Measurements from ENCODE around the gene SLC38A11. TPM values are rescaled to one million over a fixed set of nuclear protein-coding genes. Genes with fewer than 3 reads are reported as not detected.
"Not testable (repeated sequence)": the region's sequence is repeated elsewhere in the genome, so short reads cannot be mapped to it uniquely, and the experiment has no call there.

SLC38A11 gene
- total and polyA plus RNA-seq, 7 donors, result 0.07 to 1.6 (median 0.52) TPM

DNA sequence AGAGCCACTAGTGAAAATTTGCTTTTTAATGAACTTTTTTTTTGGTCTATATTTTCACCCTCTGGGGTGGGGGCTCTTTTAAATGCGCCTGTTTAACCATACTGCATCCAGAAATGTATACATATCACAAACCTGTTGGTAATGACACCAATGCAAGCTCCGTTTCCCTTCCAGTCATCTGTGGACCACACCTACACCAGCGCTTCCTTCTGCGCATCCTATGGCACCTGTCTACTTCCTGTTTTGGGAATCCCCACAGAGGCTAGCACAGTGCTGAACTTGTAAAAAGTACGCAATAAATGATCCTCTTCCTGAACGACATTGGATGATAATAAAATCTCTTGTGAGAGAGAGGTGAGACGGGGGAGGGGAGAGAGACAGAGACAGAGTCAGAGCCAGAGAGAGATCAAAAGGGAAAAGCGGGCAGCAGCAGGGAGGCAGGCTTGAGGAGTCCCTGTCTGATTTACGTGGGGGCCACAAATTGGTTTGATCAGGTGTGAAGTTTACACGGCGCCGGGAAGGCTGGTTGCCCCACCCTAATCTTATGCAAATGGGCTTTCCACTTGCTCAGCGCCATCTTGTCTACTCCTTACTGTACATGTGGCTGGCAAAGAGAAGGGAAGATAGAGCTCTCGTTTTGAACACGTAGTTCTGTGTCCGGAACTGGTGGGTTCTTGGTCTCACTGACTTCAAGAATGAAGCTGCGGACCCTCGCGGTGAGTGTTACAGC lies 38.1 kb upstream of the SLC38A11 start:
- Histone ChIP-seq H3K36me3 (ENCODE audit: insufficient read depth in 1 of 2, low read depth in 1 of 2) (no peaks in the 10 kb centered on the region), H3K4me1 (no peaks in the 10 kb centered on the region), H3K27me3 (ENCODE audit: insufficient read depth in 3 of 3, low read length in 2 of 3) (no peaks in the 10 kb centered on the region), H3K4me3 (no peak overlapping the region), H3K9me3 (no peaks in the 10 kb centered on the region), H3K27ac (no peak overlapping the region)
- ATAC-seq (no peak), DNase-seq (no peak)
- TF ChIP-seq, protein P1, sequence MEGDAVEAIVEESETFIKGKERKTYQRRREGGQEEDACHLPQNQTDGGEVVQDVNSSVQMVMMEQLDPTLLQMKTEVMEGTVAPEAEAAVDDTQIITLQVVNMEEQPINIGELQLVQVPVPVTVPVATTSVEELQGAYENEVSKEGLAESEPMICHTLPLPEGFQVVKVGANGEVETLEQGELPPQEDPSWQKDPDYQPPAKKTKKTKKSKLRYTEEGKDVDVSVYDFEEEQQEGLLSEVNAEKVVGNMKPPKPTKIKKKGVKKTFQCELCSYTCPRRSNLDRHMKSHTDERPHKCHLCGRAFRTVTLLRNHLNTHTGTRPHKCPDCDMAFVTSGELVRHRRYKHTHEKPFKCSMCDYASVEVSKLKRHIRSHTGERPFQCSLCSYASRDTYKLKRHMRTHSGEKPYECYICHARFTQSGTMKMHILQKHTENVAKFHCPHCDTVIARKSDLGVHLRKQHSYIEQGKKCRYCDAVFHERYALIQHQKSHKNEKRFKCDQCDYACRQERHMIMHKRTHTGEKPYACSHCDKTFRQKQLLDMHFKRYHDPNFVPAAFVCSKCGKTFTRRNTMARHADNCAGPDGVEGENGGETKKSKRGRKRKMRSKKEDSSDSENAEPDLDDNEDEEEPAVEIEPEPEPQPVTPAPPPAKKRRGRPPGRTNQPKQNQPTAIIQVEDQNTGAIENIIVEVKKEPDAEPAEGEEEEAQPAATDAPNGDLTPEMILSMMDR (IDR thresholded peaks at IDR 0.05), result no peak
- 72 to 79% (median 77%) methylated on average over 19 of the region's 19 CpGs for WGBS, 3 donors
- intact Hi-C loops (cut with DNase I), result loop anchor here (5.0 to 10.0 kb wide), 2 partner anchors 214 to 301 kb away; no protein-coding TSS in a partner anchor

DNA sequence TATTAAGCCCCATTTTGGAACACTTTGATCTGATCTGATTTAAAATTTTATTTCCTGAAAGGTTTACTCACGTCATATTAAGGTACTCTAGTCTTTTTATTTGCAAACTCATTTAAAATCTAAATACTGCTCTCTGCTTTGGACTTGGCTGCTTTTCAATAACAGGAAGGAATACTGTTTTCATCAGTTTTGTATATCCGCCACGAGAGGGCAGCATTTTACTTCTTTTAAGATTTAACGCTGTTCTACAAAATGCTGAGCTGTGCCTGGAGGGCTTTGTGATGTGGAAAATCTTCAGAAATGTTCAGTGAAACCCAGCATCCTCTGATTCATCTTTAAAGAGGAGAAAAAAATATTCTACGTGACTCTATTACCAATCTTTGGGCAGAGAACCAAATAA lies 37.5 kb upstream of the SLC38A11 start:
- TF ChIP-seq, protein P1 (IDR thresholded peaks at IDR 0.05), result peak; percentile 64
- no peaks in the 10 kb centered on the region for H3K9me3 ChIP-seq
- DNase-seq (no peak), ATAC-seq (peak in 2 of 4 donors; percentile 53 to 79)
- no peaks in the 10 kb centered on the region for H3K27me3 ChIP-seq (ENCODE audit: insufficient read depth in 3 of 3, low read length in 2 of 3)
- no peak overlapping the region for H3K27ac ChIP-seq
- intact Hi-C loops (cut with DNase I), result loop anchor here (5.0 to 10.0 kb wide), 2 partner anchors 214 to 302 kb away; no protein-coding TSS in a partner anchor
- 1 to 3% (median 3%) methylated on average over 5 of the region's 5 CpGs for WGBS, 3 donors
- no peaks in the 10 kb centered on the region for H3K4me1 ChIP-seq
- no peaks in the 10 kb centered on the region for H3K36me3 ChIP-seq (ENCODE audit: insufficient read depth in 1 of 2, low read depth in 1 of 2)
- H3K4me3 ChIP-seq, result no peak overlapping the region

DNA sequence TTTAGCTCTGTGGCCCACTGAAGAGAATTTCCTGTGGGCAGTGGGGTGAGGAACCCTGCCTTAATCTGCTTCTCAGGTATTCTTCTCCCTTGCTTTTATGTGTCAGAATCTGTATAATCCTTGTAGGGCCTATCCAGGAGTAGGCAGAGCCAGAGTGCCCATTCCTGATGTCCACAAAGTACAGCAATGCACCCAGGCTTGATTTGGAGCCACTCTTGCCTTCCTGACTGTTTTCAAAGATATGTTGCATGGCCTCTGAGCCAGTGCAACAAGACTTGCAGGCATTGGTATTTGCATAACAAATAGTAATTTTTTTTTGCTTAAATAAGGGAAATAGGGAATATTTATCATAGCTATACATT lies 36.7 kb upstream of the SLC38A11 start:
- not testable (repeated sequence) for ATAC-seq; DNase-seq; H3K4me1 ChIP-seq; H3K36me3 ChIP-seq (ENCODE audit: insufficient read depth in 1 of 2, low read depth in 1 of 2); H3K27ac ChIP-seq; H3K4me3 ChIP-seq; H3K27me3 ChIP-seq (ENCODE audit: insufficient read depth in 3 of 3, low read length in 2 of 3); H3K9me3 ChIP-seq
- intact Hi-C loops (cut with DNase I), result loop anchor here (5.0 to 10.0 kb wide), 2 partner anchors 215 to 303 kb away; no protein-coding TSS in a partner anchor

DNA sequence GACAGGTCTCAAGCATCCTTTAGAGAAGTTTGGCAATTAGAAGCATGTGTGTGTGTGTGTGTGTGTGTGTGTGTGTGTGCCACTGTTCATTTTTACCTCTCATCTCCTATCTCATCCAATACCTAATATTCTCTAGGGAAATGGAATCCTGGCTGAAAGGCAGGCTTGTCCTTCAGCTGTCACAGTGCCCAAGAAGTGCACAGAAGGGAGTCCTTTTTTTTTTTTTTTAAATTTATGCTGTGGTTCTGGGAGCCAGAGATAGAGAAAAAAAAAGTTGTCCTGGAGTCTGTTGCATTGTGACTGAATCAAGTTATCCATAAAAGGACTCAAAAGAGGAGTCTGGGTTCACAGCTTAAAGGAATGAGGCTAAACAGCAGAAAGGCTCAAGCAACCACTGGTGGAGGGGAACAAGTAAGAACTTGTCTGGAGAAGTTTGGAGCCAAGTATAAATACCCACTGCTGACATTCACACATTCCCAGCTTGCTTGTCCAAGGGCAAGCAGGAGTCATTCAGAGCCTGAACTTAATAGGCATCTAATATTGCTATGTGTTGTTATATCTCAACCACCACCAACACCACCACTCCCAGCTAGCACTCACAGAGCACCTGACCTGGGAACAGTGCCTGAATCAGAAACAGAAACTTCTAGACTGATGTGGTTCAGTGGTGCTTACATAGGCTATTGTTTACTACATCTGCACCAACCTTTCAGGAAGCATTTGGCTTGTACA lies 36.2 kb upstream of the SLC38A11 start:
- intact Hi-C loops (cut with DNase I), result loop anchor here (5.0 to 10.0 kb wide), 2 partner anchors 216 to 303 kb away; no protein-coding TSS in a partner anchor
- H3K9me3 ChIP-seq; H3K27ac ChIP-seq; H3K27me3 ChIP-seq (ENCODE audit: insufficient read depth in 3 of 3, low read length in 2 of 3); DNase-seq; H3K36me3 ChIP-seq (ENCODE audit: insufficient read depth in 1 of 2, low read depth in 1 of 2); H3K4me3 ChIP-seq; H3K4me1 ChIP-seq: not testable (repeated sequence)
- peak in 1 of 4 donors; percentile 27 for ATAC-seq

DNA sequence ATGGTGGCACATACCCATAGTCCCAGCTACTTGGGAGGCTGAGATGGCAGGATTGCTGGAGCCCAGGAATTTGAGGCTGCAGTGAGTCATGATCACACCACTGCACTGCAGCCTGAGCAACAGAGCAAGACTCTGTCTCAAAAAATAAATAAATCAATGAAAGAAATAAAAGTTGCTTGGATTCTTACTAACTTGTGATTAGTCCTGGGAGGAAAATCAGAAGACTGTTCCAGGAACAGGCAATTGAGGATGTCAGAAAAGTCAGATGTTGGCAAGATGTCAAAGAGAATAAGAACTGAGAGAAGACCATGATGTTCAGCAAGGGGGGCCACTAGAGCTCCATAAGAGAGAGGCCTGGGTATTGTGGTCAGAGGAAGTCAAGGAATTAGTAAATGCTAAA lies 35.6 kb upstream of the SLC38A11 start:
- ATAC-seq; DNase-seq; H3K27me3 ChIP-seq (ENCODE audit: insufficient read depth in 3 of 3, low read length in 2 of 3); H3K4me1 ChIP-seq; H3K36me3 ChIP-seq (ENCODE audit: insufficient read depth in 1 of 2, low read depth in 1 of 2); H3K27ac ChIP-seq; H3K4me3 ChIP-seq; H3K9me3 ChIP-seq: not testable (repeated sequence)
- intact Hi-C loops (cut with DNase I), result loop anchor here (5.0 to 10.0 kb wide), 2 partner anchors 216 to 304 kb away; no protein-coding TSS in a partner anchor

DNA sequence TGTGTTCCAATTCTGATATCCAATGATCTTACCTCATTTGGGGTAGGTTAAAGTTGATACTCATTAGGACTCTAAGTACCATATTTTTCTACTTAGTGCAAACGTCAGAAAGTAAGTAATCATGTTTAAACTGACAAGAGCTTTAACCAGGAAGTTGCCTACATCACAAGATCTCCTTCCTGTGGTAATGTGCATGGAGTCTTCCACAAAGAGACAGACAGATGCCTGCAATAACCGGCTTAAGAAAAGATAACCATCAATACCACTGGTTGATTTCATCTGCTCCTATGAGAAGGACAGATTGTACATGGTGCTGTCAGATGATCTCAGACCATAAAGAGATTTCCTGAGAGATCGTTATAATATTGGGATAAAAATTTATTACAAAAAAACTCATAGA lies 33.5 kb upstream of the SLC38A11 start:
- H3K4me3 ChIP-seq; H3K9me3 ChIP-seq; intact Hi-C loops (cut with DNase I); DNase-seq; H3K27ac ChIP-seq; H3K27me3 ChIP-seq (ENCODE audit: insufficient read depth in 3 of 3, low read length in 2 of 3); H3K36me3 ChIP-seq (ENCODE audit: insufficient read depth in 1 of 2, low read depth in 1 of 2); ATAC-seq; H3K4me1 ChIP-seq: not testable (repeated sequence)
- 67 to 78% (median 71%) methylated on average over 3 of the region's 3 CpGs for WGBS, 3 donors

DNA sequence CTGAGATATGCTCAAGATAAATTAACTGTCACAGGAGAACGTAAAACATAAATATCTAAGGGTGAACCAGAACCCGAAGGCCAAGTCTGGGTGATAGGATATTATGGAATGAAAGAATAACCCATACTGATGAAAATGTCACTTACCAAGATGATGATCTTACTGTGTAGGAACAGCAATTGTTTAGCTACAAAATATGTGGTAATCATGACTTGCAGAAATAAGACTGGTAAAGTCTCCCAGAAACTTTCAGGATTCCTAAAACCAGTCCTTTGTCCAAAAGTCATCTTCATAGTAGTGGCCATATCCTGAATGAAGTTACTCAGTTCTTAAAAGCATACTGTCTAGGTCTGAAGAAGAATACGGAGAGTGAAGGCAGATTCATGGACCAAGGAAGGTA lies 30.7 kb upstream of the SLC38A11 start:
- H3K4me3 ChIP-seq; DNase-seq; ATAC-seq; H3K27ac ChIP-seq; H3K4me1 ChIP-seq; H3K27me3 ChIP-seq (ENCODE audit: insufficient read depth in 3 of 3, low read length in 2 of 3); H3K36me3 ChIP-seq (ENCODE audit: insufficient read depth in 1 of 2, low read depth in 1 of 2); H3K9me3 ChIP-seq; intact Hi-C loops (cut with DNase I): not testable (repeated sequence)
- 57 to 62% (median 61%) methylated on average over 3 of the region's 3 CpGs for WGBS, 3 donors

Measured in psoas muscle (tissue), 8 donors.